Activated CD8-positive, alpha-beta memory T cell treated with anti-CD3 and anti-CD28 coated beads for 4 hours (primary cell): ENCODE measurements around the gene NUMBL.

Experiments used
- DNase-seq, 2 donors: peaks; one replicate each; pipeline ENCODE4 v3.0.0-alpha.2; 2020; ENCODE audit warnings: low read depth in 2 of 2

NUMBL gene

DNA sequence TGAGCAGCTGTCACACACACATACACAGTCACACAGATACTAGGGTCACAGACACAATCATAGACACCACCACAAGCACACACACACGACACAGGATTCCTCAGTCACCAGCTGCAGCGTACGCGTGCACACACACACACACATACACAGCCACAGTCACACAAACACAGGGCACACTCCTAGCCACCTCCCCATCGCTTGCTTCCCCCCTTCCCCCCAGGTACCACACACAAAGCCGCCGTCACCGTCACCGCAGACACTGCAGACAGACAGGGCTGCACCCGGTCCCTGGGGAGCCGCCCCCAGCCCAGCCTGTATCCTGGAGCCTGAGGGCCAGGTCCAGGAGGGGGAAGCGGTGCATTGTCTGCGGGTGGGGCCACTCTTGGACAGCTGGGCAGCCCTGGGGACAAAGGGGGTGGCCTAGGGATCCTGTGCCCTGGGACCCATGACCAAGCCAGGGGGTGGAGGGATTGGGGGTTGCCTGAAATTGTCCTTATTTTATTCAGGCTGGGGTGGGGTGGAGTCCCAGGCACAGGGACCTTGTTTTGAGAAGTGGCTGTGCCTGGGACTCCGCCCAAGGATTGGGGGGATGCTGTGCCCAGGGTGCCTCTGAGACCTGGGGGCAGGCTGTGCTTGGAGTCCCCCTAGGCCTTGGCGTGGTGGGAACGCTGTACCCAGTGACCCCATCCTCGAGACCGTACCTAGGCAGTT lies 957 bp downstream of the NUMBL start:
- no peak for DNase-seq

DNA sequence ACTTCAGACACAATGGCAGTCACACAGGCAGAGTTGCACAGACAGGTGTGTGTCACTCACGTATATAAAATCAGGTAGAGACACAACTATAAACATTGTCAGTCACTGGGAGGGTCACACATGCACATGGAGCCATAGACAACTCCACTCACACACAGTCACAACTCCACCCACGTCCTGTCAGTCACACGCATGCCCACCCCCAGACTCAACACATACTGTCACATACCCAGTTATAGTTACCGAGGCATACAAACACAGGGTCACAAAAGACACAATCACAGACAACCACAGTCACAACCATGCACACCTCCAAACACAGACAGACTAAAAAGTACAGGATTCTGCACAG lies 1.5 kb downstream of the NUMBL start:
- DNase-seq, result no peak

DNA sequence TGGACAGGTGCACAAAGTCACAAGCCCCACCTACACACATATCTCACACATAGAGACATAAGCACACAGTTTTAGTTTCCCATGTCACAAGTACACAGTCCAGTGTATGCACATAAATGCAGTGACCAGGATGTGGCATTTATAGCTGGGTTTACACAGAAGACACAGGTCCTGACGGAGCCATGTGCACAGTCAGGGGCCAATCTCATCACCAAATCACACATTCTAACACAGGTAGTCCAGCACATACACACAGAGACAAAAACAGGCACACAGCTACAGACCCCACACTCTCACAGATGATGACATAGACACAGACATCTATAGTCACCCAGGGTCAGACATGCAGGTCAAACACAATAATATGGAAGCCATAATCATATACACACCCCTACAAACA lies 2.1 kb downstream of the NUMBL start:
- no peak for DNase-seq

DNA sequence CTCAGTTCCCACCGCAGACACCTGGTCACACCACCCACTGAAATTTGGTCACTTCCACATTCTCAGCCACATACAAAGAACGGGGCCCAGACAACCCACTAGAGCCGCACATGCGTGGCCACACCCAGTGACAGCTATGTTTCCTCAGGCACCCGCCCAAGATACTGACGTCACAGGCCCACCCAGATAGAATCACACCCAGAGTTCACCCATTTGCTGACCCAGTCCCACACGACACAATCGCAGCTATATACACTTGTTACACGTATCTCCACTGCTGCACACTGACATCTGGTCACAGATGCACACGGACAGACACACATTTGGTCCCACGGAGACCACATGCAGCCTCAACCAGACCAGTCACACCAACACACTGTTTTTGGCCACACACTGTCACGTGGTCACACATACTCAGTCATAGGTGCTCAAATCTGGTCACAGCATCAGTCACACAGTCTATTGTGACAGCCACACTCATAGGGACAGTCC lies 2.9 kb downstream of the NUMBL start:
- no peak for DNase-seq

GRCh38 chr19:40686882-40687524 lies 3.4 kb downstream of the NUMBL start:
- DNase-seq, result no peak

DNA sequence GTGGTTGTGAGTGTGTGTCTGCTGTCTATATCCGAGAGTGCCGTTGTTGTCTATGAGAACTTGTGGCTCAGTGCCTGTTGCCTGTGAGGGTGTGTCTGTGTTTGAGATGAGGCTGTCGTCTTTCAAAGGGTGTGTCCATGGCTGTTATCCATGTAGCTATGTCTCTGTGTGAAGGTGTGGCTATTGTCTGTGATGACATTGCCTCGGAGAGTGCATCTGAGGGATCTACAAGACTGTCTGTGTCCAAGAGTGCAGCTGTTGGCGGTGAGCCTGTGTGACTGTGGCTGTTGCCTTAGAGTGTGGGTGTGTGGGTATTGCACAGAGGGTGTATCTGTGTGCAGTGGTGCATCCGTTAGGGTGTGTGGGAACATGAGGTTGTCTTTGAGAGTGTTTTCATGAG lies 4.9 kb downstream of the NUMBL start:
- DNase-seq, result no peak

DNA sequence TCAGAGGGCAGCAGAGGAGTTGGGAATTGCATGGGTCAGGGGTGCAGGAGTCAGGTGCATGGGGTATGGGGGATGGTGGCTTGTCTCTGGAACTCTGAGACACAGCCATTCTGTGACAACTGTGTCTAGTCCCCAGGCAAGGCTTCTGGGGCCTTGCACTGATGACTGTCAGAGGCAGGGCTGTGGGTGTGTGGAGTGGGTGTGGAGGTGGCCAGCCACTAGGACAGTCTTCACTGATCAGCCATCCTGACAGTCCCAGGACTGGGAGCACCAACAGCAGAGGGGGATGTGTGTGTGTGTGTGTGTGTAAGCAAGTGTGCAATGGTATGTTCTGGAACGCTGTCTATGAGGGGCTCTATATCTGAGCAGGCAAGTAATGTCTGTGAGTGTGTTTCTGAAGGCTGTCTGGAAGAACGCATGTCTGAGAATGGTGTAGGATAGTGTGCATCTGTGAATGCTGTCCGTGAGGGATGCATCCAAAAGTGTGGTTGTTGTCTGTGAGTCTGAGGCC lies 5.4 kb downstream of the NUMBL start:
- DNase-seq, result no peak

DNA sequence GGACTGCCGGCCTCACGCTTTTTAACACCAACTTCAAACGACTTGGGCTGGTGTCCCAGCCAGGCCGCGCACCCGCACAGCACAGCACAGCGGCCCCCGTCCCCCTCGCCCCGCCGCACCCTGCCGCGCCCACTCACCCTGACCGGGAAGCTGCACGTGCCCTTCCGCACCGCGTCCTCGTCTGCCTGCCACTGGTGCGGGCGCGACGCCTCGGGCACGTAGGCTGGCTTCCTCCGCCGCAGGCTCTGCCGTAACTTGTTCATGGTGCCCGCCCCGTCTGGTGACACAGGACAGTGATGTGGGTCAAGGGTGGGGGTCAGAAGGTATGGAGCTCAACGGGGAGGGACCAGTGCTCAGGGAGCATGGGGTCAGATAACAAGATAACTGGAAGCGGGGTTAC lies 6.2 kb downstream of the NUMBL start:
- DNase-seq, result no peak

- DNase-seq, result no peak
Observed at GRCh38 chr19:40683437-40683836, 7.0 kb downstream of the NUMBL start.

GRCh38 chr19:40682431-40682964 lies 8.0 kb downstream of the NUMBL start:
- DNase-seq, result no peak

DNA sequence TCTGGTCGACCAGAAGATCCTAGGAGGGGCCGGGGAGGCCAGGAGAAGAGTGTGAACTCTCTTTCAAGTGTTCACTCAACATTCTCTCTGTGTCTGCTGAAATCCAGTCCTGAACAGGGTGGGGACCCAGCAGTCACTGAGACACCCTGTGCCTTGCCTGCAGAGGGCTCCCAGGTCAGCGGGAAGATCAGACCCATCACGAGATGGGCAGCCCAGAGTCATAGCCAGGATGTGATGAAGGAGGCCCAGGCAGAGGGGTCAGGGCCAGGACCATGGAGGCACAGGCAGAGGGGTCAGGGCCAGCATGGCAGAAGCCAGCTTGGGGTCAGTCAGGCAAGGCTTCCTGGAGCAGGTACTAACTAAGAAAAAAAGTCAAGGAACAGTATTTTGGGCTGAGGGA lies 9.4 kb downstream of the NUMBL start:
- no peak for DNase-seq

GRCh38 chr19:40677156-40677555 lies 13.3 kb downstream of the NUMBL start:
- DNase-seq, result no peak

DNA sequence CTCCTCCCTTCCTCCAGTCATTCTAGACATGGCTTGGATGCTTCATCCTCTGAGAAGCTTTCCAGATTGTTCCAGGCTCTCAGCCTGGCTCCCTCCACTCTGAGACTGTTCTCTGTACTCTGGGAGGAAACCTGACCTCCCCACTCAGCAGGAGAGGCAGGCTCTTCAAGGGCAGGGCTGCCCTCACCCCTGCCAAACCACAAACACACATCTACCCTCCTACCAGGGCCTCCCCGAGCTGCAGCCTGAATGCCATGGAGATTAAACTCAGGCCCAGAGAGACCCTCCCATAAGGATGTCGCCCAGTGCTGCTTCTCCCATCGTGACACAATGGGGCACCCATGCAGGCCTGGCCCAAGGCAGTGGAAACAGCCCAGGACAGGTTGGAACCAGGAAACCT lies 16.2 kb downstream of the NUMBL start:
- no peak for DNase-seq

- no peak for DNase-seq
Observed at GRCh38 chr19:40673397-40673796, 17.1 kb downstream of the NUMBL start.

- no peak for DNase-seq
Observed at GRCh38 chr19:40672573-40673299, 17.7 kb downstream of the NUMBL start.

DNA sequence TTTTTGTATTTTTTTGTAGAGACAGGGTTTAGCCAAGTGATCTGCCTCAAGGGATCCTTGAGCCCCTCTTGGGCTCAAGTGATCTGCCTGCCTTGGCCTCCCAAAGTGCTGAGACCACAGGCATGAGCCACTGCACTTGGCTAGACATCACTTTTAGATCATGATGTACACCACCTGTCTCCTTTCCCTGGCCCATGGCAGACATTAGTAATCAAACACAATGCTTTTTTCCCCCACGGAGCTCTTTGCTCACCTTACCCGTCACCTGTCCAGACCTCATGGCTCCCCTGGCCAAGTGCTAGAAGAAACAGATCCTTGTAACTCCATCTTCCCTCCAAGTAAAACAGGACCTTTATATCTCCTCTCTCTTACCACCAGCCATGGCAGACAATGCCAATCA lies 18.4 kb downstream of the NUMBL start:
- no peak for DNase-seq

GRCh38 chr19:40671404-40671803 lies 19.0 kb downstream of the NUMBL start:
- no peak for DNase-seq

DNA sequence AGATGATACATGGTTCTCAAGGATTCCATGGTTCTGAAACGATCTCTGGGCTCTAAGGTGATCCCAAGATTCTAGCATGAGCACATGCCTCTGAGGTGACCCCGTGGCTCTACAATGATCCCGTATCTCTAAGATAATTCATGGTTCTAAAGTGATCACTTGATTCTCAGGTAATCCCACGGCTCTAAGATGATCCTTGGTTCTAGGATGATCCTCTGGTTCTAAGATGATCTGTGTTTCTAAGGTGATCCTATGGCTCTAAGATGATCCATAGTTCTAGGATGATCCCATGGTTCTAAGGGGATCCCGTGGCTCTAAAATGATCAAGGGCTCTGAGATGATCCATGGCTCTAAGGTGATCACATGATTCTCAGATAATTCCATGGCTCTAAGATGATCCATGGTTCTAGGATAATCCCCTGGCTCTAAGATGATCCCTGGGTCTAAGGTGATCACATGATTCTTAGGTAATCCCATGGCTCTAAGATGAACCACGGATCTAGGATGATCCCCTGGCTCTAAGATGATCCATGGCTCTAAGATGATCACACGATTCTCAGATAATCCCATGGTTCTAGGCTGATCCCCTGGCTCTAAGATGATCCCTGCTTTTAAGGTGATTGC lies 21.3 kb downstream of the NUMBL start:
- DNase-seq, result no peak

- no peak for DNase-seq
Observed at GRCh38 chr19:40667602-40668001, 22.8 kb downstream of the NUMBL start.

DNA sequence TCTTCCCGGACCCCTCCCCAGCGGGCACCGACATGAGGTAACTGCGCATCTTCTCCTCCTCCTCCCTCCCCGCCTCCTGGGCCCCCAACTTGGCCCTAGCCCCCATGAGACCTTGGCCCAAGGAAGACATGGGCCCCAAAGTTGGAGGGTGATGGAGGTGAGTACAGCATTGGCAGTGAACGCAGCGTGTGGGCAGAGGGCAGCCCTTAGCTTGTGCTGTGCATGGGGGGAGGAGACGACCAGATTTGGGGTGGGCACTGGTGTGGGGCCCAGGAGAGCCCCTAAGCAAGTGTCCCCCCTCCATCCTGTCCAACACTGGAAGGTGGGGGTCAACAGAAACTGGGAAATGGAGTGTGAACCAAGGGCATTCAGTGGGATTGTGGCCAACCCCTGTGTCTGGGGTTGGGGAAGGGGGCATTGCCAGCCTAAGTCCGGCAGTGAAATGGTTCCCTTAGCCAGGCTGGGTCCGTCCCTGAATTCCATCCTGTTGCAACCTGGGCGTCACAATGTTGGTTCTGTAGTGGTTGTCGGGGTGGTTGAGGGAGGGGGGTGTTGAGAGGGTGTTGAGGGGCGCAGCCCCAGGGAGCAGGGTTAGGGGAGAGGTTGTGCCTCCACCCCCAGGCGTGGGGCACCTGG lies 23.5 kb downstream of the NUMBL start:
- no peak for DNase-seq
